A204.1 (cell line): Measurements from ENCODE around the gene TGFBR3L.
A peak's percentile ranks its signal among the peaks of the same experiment; 100 is the strongest.

Experiments used
- FAIRE-seq: peaks from 2 replicates; lab custom pipeline; 2012; peaks lifted over from hg19 to GRCh38; lab: Jason Lieb, UNC

The TGFBR3L gene

GRCh38 chr19:7914598-7915045, at the start of gene TGFBR3L:
TSS of gene TGFBR3L (plus strand) at chr19:7914830.
- FAIRE-seq, result no peak

- FAIRE-seq, result no peak
Measured at GRCh38 chr19:7865262-7865911, 49.2 kb upstream of the TGFBR3L start.

DNA sequence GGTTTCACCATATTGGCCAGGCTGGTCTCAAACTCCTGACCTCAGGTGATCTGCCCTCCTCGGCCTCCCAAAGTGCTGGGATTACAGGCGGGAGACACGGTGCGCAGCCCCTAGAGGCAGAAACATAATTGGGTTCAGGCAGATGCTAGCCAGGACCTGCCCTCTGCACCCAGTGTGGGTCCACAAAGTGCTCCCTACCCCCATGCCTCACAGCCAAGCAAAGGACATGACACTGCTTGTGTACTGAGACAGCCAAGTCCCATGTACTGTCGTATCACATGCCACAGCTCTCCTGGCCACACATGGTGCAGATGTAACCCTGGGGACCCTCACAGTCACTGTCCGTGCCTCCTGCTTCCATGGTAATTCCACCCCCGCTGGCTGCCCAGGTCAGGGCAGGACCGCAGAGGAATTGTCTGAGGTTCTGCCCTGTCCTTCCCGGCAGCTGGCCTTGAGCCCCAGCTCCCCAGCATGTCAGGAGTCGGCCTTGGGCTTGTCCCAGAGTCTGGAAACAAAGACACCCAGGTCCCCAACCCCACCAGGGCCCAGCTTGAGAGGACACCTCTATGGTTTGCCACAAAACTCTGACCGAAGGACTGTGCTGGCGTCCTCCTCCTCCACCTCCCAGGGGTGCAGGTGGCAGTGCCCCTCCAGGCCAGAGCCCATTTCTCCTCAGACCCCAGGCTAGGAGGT, 48.1 kb upstream of the TGFBR3L start:
- no peak for FAIRE-seq

DNA sequence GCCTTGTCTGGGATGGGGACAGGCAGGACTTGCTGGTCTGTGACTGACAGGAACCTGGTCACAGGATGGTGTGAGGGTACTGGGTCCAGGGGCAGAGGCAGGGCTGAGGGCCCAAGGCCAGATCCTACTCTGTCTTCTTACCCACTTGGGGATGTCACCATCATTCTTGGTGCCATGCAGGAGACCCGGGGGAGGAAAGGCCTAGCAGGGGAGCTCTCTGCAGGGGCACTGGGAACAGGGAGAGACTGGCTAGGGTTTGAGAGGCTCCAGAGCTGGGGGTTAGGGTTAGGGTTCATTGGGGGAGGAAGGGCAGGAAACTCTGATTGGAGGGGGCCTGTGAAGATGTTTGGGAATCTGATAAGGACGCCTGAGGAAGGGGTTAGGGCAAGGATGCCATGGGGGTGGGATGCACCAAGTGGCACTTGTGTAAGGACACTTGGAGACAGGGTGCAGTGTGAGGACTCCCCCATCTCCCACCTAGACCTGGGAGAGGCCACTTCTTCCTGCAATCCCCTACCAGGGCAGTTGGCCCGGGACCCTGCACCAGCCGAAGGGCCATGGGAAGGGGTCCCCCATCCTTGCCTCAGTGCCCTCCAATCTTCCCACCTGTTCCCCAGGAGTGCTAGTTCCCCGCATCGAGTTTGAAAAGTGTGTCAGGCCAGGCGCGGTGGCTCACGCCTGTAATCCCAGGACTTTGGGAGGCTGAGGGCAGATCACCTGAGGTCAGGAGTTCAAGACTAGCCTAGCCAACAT, 47.4 kb upstream of the TGFBR3L start:
- no peak for FAIRE-seq

DNA sequence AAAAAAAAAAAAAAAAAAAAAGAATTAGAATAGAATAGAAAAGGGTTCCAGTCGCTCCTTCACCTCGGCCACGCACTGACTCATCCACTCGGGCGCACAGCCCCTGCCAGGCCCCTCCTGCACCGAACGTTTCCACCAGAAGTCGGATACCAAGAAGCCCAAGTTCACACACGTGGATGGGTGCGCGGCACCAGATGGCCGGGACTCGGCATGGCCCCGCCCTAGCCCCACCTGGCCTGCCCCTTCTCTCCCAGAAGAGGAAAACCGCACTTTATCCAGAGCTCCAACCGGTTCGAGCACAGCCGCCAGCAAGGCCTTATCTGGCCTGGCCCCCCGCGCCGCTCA, 46.3 kb upstream of the TGFBR3L start:
- FAIRE-seq, result no peak

- no peak for FAIRE-seq
Measured at GRCh38 chr19:7868671-7869452, 45.8 kb upstream of the TGFBR3L start.

- no peak for FAIRE-seq
Measured at GRCh38 chr19:7869453-7869909, 45.1 kb upstream of the TGFBR3L start.

GRCh38 chr19:7869910-7870511, 44.6 kb upstream of the TGFBR3L start:
- FAIRE-seq, result no peak

DNA sequence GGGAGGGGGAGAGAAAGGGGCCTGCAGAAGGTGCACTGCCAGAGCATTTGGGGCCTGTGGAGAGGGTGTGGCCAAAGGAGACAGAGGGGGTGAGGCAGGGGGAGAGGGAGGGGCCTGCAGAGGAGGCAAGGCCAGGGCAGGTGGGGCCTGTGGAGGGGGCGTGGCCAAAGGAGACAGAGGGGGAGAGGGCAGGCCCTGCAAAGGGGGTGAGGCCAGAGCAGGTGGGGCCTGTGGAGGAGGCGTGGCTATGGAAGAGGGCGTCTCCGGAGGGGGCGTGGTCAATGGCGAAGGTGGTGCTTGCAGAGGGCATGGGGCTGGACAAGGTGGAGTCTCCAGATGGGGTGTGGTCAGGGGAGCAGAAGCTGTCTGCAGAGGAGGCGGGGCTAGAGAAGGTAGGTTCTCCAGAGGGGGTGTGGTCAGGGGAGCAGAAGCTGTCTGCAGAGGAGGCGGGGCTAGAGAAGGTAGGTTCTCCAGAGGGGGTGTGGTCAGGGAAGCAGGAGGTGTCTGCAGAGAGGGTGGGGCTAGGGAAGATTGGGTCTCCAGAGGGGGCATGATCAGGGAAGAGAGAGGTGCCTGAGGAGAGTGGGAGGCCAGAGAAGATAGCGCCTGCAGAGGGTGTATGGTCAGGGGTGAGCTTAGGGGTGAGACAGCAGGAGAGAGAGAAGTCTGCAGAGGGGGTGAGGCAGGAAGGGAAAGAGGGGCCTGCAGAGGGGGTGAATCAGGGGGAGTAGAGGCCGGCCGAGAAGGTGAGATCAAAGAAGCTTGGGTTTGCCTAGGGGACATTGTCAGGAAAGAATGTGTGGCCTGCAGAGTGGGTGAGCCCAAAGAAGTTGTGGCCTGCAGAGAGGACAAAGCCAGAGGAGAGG, 43.8 kb upstream of the TGFBR3L start:
- peak; percentile 63 for FAIRE-seq

DNA sequence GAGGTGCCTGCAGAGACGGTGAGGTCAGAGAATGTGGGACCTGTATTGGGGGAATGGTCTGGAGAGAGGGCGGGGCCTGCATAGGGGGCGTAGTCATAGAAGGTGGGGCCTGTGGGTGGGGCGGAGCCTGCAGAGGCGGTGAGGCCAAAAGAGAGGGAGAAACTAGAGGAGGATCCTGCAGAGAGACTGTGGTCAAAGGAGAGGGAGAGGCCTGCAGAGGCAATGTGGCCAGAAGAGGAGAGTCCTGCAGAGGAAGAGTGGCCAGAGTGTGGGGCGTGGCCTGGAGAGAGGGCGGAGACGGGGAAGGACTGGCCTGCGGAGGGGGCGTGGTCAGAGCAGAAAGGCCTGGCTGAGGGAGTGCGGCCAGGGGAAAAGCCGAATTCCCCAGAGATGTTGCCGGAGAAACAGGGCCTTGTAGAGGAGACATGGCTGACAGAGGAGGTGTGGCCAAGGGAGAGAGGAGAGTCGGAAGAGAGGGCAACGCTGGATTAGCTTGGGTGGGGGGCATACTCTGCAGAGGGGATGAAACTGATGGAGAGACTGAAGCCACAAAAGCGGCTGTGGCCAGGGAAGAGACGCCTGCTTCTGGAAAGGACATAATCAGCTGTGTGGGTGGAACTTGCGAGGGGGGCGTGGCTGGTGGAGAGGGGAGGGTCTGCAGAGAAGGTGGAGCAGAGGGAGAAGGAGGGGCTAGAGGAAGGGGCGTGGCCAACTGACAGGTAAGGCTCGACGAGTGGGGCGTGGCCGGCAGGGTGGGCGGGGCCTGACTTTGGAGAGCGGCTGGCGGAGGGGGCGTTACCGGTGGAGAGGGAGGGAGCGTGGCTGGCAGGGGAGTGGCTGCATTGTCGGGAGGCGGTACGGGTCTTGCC, 43.0 kb upstream of the TGFBR3L start:
- peak; percentile 88 for FAIRE-seq

GRCh38 chr19:7872306-7873204, 42.1 kb upstream of the TGFBR3L start:
- FAIRE-seq, result no peak

GRCh38 chr19:7873304-7874075, 41.1 kb upstream of the TGFBR3L start:
- no peak for FAIRE-seq

GRCh38 chr19:7874076-7874896, 40.3 kb upstream of the TGFBR3L start, which contains the start of gene PRR36:
TSS of gene PRR36 (minus strand) at chr19:7874390. CDS start at chr19:7873689, 701 bp downstream.
- FAIRE-seq, result no peak

GRCh38 chr19:7874897-7875273, 39.7 kb upstream of the TGFBR3L start:
- FAIRE-seq, result no peak

DNA sequence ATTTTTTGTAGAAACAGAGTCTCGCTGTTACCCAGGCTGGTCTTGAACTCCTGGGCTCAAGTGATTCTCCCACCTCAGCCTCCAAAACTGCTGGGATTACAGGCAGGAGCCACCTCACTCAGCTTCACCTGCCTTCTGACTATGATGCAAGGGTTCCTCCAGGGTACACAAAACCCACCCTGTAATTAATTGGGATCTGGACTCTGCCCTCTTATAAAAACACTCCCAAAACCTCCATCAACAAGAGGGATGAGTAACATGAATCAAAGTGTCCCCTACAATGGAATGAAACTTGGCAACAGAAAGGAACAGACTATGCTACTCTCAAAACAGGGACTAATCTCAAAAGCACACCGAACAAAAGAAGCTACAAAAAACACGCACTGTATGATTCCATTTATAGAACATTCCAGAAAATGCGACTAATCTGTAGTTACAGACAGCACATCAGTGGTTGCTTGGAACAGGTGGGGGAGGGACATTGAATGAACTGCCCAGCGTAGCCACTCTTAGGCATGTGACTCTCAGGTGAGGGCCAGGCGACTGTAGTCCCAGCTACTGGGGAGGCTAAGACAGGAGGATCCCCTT, 37.3 kb upstream of the TGFBR3L start:
- FAIRE-seq, result no peak

- FAIRE-seq, result no peak
Measured at GRCh38 chr19:7879111-7879807, 35.4 kb upstream of the TGFBR3L start.
